Right lobe of liver (tissue), 6 donors: ENCODE measurements around the gene FIGLA. TPM values are rescaled to one million over a fixed set of nuclear protein-coding genes. Genes with fewer than 3 reads are reported as not detected.

Source experiments
- ATAC-seq, 4 donors: fragments of 200-7000 bp; cut with Tn5 transposase; one replicate each; pipeline ENCODE4 v1.9.1; 2020; ENCODE audit warnings: mild to moderate bottlenecking in 4 of 4, moderate library complexity in 4 of 4
- DNase-seq, 3 donors: peaks; one replicate each; pipeline ENCODE4 v3.0.0-alpha.2; 2020
- H3K27ac ChIP-seq, 3 donors: fragments of 200-600 bp; one replicate each; pipeline ENCODE4 v1.8.0; 2022
- H3K27me3 ChIP-seq, 2 donors: fragments of 200-600 bp; one replicate each; pipeline ENCODE4 v1.8.0; 2022
- H3K36me3 ChIP-seq, 4 donors: fragments of 200-600 bp; sonication (generic) in 1 of 4; one replicate each; pipeline versions ENCODE4 v1.5.1 to v1.8.0; 2017 to 2022; ENCODE audit warnings: control low read depth in 1 of 4
- H3K4me1 ChIP-seq, 4 donors: fragments of 200-600 bp; sonication (generic) in 1 of 4; one replicate each; pipeline versions ENCODE4 v1.5.1 to v1.8.0; 2017 to 2022; ENCODE audit warnings: control low read depth in 1 of 4
- H3K4me3 ChIP-seq, 3 donors: fragments of 200-600 bp; one replicate each; pipeline ENCODE4 v1.8.0; 2022
- H3K9me3 ChIP-seq, 4 donors: fragments of 200-600 bp; sonication (generic) in 1 of 4; one replicate each; pipeline versions ENCODE4 v1.5.1 to v1.8.0; 2017 to 2022; ENCODE audit warnings: control low read depth in 1 of 4
- CTCF ChIP-seq, 4 donors: fragments of 200-600 bp in 3 of 4; fragments of 450-650 bp in 1 of 4; IDR thresholded peaks; one replicate each; pipeline versions ENCODE4 v1.5.1 to v1.8.0; 2016 to 2022; ENCODE audit warnings: antibody characterized with exemption in 4 of 4, mild to moderate bottlenecking in 2 of 4
- POLR2A ChIP-seq: fragments of 450-650 bp; IDR thresholded peaks from one replicate; pipeline ENCODE4 v1.6.1; 2017; ENCODE audit warnings: antibody characterized with exemption, mild to moderate bottlenecking
- WGBS: methylation state at CpG from one replicate; pipeline ENCODE4 v1.1.6; 2018; ENCODE audit warnings: low coverage, low lambda C conversion rate; ENCODE audit not compliant: insufficient coverage; ENCODE audit errors: missing lambda C conversion rate; 5-methylcytosine and 5-hydroxymethylcytosine counted together
- intact Hi-C, 2 donors: fragments of 100-400 bp; cut with DNase I; formaldehyde crosslinking; loops; one replicate each; pipeline versions ENCODE4 v1.11.2 to v1.14.1; 2022
- total RNA-seq, 6 experiments: library from RNA; depleted of rRNA in 2 of 6; stranded (reverse); fragments of >200 nt in 2 of 6; fragmentation: NEBNext Ultra II Directional in 3 of 6; extraction: Animal tissue kit (Norgen Biotek cat#: 25700) in 3 of 6; gene quantifications; one replicate each; pipeline versions ENCODE4 v1.1.0 to v1.2.4, GENCODE V29; 2016 to 2023
- donor health status: DM: no; HTN: yes; CAD: no.
- donor health status: DM: no; HTN: no; CAD: no.
- donor health status: DM: no; HTN: no; CAD: no.
- donor health status: DM: no; HTN: yes; CAD: no.
- donor health status: DM: no; HTN: yes; CAD: no.

FIGLA gene
- total RNA-seq, 6 experiments from 2014 or later: not detected

DNA sequence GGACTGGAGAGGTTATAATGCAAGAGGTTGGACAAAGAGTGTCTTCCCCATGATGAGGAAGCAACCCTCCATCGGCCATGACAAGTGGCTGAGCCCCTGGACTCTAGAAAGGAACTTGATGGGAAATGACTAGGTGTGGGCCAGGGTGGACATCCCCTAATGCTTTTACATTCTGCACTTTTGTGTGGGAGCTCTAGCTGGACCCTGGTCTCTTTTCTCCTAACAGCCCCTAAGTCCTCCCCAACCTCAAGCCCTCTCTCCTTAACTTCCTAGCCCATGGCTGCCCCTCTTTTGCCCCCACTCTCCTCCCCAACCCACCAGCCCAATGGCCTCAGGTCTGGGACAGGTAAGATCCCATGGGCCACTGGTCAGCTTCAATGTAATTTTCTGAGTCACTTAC, 42.8 kb upstream of the FIGLA start:
- ATAC-seq: no peak
- H3K4me1 ChIP-seq: no peaks in the 10 kb centered on the region
- 67% methylated on average over 1 of the region's 1 CpG for WGBS
- H3K36me3 ChIP-seq: no peaks in the 10 kb centered on the region
- intact Hi-C loops: no loop called here
- no peak overlapping the region for H3K4me3 ChIP-seq
- no peaks in the 10 kb centered on the region for H3K9me3 ChIP-seq
- DNase-seq: no peak
- H3K27me3 ChIP-seq: no peaks in the 10 kb centered on the region
- no peak overlapping the region for H3K27ac ChIP-seq
- TF ChIP-seq CTCF (IDR thresholded peaks at IDR 0.05) (no peak), POLR2A (no peak)

DNA sequence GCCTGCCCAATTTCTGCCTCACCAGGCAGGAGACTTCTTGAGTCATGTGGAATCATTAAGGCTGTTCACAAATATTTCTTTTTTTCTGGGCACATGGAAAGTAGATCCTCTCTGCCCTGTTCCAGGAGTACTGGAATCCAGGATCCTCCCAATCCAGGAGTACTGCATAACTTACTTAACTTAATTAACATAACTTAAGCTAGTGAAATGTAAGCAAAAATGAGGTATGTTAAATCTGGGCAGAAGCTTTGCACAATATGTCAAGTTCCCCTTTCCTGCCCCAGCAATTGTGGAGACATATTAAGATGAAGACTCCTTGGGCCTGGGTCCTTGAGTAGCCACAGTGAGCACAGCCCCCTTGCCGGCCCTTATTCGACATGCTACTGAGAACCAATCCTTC, 41.9 kb upstream of the FIGLA start:
- DNase-seq (no peak), ATAC-seq (no peak)
- no peaks in the 10 kb centered on the region for H3K27me3 ChIP-seq
- H3K27ac ChIP-seq: no peak overlapping the region
- H3K9me3 ChIP-seq: no peaks in the 10 kb centered on the region
- H3K4me1 ChIP-seq: no peaks in the 10 kb centered on the region
- WGBS: 80% methylated on average over 1 of the region's 2 CpGs
- intact Hi-C loops: no loop called here
- no peak overlapping the region for H3K4me3 ChIP-seq
- TF ChIP-seq POLR2A: no peak
- no peak for TF ChIP-seq CTCF (IDR thresholded peaks at IDR 0.05)
- no peaks in the 10 kb centered on the region for H3K36me3 ChIP-seq

DNA sequence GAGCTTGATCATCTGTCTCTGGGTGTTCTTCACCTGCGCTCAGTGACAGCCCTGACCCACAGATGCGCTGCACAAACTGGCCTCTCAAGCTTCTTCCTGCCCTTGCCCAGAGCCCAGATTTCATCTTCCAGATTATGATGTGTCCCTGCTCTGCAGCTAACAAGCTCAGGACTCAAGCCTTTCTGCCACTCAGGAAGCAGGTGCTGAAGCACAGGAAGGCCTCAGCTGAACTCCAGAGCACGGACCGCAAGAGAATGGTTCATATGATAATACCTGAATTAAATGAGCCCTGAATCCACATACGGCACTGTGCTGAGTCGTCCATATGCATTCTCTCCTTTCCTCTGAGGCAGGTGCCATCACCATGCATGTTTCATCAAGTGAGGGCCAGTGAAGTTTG, 41.4 kb upstream of the FIGLA start:
- intact Hi-C loops: no loop called here
- Histone ChIP-seq H3K27ac (no peak overlapping the region), H3K9me3 (no peaks in the 10 kb centered on the region), H3K36me3 (no peaks in the 10 kb centered on the region), H3K4me1 (no peaks in the 10 kb centered on the region), H3K27me3 (no peaks in the 10 kb centered on the region), H3K4me3 (no peak overlapping the region)
- DNase-seq: no peak
- no peak for TF ChIP-seq CTCF (IDR thresholded peaks at IDR 0.05)
- TF ChIP-seq POLR2A: no peak
- 14% methylated on average over 2 of the region's 6 CpGs for WGBS
- no peak for ATAC-seq

DNA sequence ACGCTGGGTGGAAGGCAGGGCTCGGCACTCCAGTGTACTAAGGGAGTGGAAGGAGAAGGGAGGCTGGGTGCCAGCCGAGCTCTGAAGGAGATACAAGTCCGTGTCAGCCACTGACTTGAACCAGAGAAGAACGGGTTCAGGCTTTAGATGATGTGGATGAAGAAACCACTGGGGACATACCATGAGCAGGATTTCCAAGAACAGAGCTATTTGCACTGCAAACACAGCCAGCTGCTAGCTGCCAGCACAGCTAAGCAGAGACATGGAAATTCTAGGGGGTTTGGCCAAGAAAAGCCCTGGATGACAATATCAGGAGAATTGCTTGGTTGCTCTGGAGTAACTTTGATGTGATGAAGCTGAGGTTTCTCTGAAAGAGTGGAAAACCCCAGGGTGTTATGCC, 39.9 kb upstream of the FIGLA start:
- ATAC-seq (no peak), DNase-seq (no peak)
- no peak for TF ChIP-seq CTCF (IDR thresholded peaks at IDR 0.05)
- no peak for TF ChIP-seq POLR2A
- intact Hi-C loops: no loop called here
- no peak overlapping the region for H3K4me3 ChIP-seq
- H3K4me1 ChIP-seq: no peaks in the 10 kb centered on the region
- no peaks in the 10 kb centered on the region for H3K36me3 ChIP-seq
- 7% methylated on average over 4 of the region's 5 CpGs for WGBS
- no peaks in the 10 kb centered on the region for H3K9me3 ChIP-seq
- no peaks in the 10 kb centered on the region for H3K27me3 ChIP-seq
- H3K27ac ChIP-seq: no peak overlapping the region

- no peaks in the 10 kb centered on the region for H3K9me3 ChIP-seq
- H3K4me1 ChIP-seq: no peaks in the 10 kb centered on the region
- no peaks in the 10 kb centered on the region for H3K36me3 ChIP-seq
- intact Hi-C loops: no loop called here
- ATAC-seq: no peak
- WGBS: 36% methylated on average over 1 of the region's 1 CpG
- H3K27me3 ChIP-seq: no peaks in the 10 kb centered on the region
- TF ChIP-seq POLR2A (no peak), CTCF (IDR thresholded peaks at IDR 0.05) (no peak)
- H3K4me3 ChIP-seq: no peak overlapping the region
- H3K27ac ChIP-seq: no peak overlapping the region
- DNase-seq: no peak
Observed at GRCh38 chr2:70829916-70830315, 39.5 kb upstream of the FIGLA start.
